Spinal cord (tissue), 4 donors: Measurements from ENCODE around the gene KRTAP5-4. TPM values are rescaled to one million over a fixed set of nuclear protein-coding genes. Genes with fewer than 3 reads are reported as not detected.

Experiments
- polyA plus RNA-seq, 2 donors: library from polyadenylated mRNA; unstranded; fragments of 120-200 nt; gene quantifications; one replicate each; pipeline ENCODE4 v1.2.1, GENCODE V29; 2013; ENCODE audit not compliant: insufficient read length in 2 of 2
- total RNA-seq, 2 donors: library from RNA; depleted of rRNA in 1 of 2; stranded (reverse); fragments of 120-200 nt in 1 of 2; fragments of >200 nt in 1 of 2; gene quantifications; one replicate each; pipeline versions ENCODE4 v1.2.3 to v1.2.4, GENCODE V29; 2013 to 2014

Gene KRTAP5-4
- total and polyA plus RNA-seq, 4 donors, result 0.32 TPM; not detected in 3

Other genes with a start within 250 kb of the KRTAP5-4 start
- gene BRSK2, start 232.2 kb downstream of the KRTAP5-4 start, total RNA-seq, result 10 to 100 TPM; 14.1 to 18.7 TPM
- 100 to 1,000 TPM in 1 of 2 donors, 10 to 100 TPM in 1; 95.0 to 106 TPM for gene BRSK2, start 232.2 kb downstream of the KRTAP5-4 start, polyA plus RNA-seq
- gene MOB2, start 135.4 kb downstream of the KRTAP5-4 start, total RNA-seq, result 10 to 100 TPM; 16.0 to 36.3 TPM
- gene MOB2, start 135.4 kb downstream of the KRTAP5-4 start, polyA plus RNA-seq, result 10 to 100 TPM; 31.1 to 36.4 TPM
- gene DUSP8, start 49.9 kb downstream of the KRTAP5-4 start, total RNA-seq, result 1 to 10 TPM; 2.9 to 5.6 TPM
- gene DUSP8, start 49.9 kb downstream of the KRTAP5-4 start, polyA plus RNA-seq, result 10 to 100 TPM; 70.7 to 86.2 TPM
- not detected for gene KRTAP5-1, start 36.9 kb downstream of the KRTAP5-4 start, total RNA-seq
- gene KRTAP5-1, start 36.9 kb downstream of the KRTAP5-4 start, polyA plus RNA-seq, result 1 to 10 TPM; 2.1 to 5.7 TPM
- gene KRTAP5-2, start 23.8 kb downstream of the KRTAP5-4 start, total RNA-seq, result not detected
- under 1 TPM in 1 of 2 donors, not detected in 1; 0.50 TPM for gene KRTAP5-2, start 23.8 kb downstream of the KRTAP5-4 start, polyA plus RNA-seq
- gene KRTAP5-3, start 13.7 kb downstream of the KRTAP5-4 start, total RNA-seq, result not detected
- gene KRTAP5-3, start 13.7 kb downstream of the KRTAP5-4 start, polyA plus RNA-seq, result not detected
- not detected for gene KRTAP5-5, start 7.6 kb upstream of the KRTAP5-4 start, total RNA-seq
- gene KRTAP5-5, start 7.6 kb upstream of the KRTAP5-4 start, polyA plus RNA-seq, result not detected
- gene KRTAP5-6, start 75.1 kb upstream of the KRTAP5-4 start, total RNA-seq, result not detected
- gene KRTAP5-6, start 75.1 kb upstream of the KRTAP5-4 start, polyA plus RNA-seq, result not detected
- gene IFITM10, start 128.5 kb upstream of the KRTAP5-4 start, total RNA-seq, result 1 to 10 TPM; 3.4 to 5.9 TPM
- 10 to 100 TPM; 11.3 to 15.8 TPM for gene IFITM10, start 128.5 kb upstream of the KRTAP5-4 start, polyA plus RNA-seq
- 100 to 1,000 TPM; 160 to 170 TPM for gene CTSD, start 141.8 kb upstream of the KRTAP5-4 start, total RNA-seq
- 100 to 1,000 TPM; 220 to 241 TPM for gene CTSD, start 141.8 kb upstream of the KRTAP5-4 start, polyA plus RNA-seq
- gene SYT8, start 212.9 kb upstream of the KRTAP5-4 start, total RNA-seq, result under 1 TPM in 1 of 2 donors, not detected in 1; 0.22 TPM
- gene SYT8, start 212.9 kb upstream of the KRTAP5-4 start, polyA plus RNA-seq, result under 1 TPM in 1 of 2 donors, not detected in 1; 0.09 TPM
- gene TNNI2, start 216.8 kb upstream of the KRTAP5-4 start, total RNA-seq, result 1 to 10 TPM in 1 of 2 donors, under 1 TPM in 1; 0.89 to 2.0 TPM
- 1 to 10 TPM in 1 of 2 donors, under 1 TPM in 1; 0.35 to 9.4 TPM for gene TNNI2, start 216.8 kb upstream of the KRTAP5-4 start, polyA plus RNA-seq
- gene LSP1, start 230.9 kb upstream of the KRTAP5-4 start, total RNA-seq, result 10 to 100 TPM in 1 of 2 donors, 1 to 10 TPM in 1; 7.9 to 10.6 TPM
- 1 to 10 TPM; 2.1 to 7.9 TPM for gene LSP1, start 230.9 kb upstream of the KRTAP5-4 start, polyA plus RNA-seq